Measurements from ENCODE around the gene ST3GAL3.

Gene ST3GAL3

GRCh38 chr1:43880604-43881003 lies 173.3 kb downstream of the ST3GAL3 start:
- no peak for DNase-seq

DNA sequence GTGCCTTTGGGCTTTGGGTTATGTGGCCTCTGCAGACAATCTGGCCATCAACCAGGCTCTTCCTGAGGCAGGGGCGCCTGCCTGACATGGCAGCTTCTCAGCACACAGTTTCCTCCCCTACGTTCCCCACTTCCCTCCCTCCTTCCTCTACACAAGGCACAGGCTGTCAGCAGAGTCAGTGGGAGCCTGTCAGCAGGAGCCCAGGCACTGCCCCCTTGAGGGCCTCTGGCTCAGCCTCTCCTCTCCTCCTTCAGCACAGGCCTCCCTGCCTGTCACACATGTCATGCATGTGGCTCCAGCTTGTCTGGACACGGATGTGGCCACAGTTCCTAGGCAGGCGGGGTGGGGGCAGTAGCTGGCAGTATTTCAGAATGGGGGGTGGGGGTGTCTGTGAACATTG lies 174.1 kb downstream of the ST3GAL3 start:
- peak in 1 of 2 experiments; percentile 9 for DNase-seq

- DNase-seq: no peak
Measured at GRCh38 chr1:43882763-43883162, 175.4 kb downstream of the ST3GAL3 start.

DNA sequence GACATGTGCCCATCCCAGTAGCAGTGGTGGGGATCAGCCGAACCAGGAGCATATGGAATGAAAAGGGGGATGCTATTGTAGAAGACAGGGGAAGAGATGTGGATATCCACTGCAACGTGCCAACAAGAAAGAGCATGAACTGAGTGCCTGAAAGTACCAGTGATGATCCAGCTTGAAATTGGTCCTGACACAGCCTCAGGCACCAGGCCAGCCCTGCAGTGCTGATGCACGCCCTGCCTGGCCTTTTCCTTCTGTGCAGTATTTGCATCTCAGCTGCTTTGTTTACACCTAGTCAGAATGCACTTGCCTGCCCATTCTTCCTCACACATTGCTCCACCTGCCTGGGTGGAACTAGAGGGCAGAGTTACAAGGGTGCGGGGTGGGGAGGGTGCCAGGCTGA lies 176.0 kb downstream of the ST3GAL3 start:
- DNase-seq: peak in 1 of 2 experiments; percentile 40

- no peak for DNase-seq
Measured at GRCh38 chr1:43885279-43885801, 178.0 kb downstream of the ST3GAL3 start.

GRCh38 chr1:43887748-43888147 lies 180.4 kb downstream of the ST3GAL3 start:
- no peak for DNase-seq

DNA sequence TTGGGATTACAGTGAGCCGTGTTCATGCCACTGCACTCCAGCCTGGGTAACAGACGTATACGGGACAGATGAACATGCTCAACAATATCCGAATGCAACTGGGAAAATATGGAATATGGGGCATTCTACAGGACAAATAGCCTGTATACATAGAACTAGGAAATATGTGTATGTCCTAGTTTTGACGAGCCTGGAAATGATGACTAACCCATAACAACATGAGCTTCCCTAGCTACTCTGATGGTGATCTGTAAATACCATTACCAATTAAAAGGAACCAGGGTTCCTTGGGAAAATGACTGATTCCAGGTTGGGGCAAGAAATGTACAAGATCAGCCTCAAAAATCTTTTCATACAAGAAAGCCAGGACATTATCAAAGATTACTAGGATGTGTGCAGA lies 183.5 kb downstream of the ST3GAL3 start:
- DNase-seq: no peak

DNA sequence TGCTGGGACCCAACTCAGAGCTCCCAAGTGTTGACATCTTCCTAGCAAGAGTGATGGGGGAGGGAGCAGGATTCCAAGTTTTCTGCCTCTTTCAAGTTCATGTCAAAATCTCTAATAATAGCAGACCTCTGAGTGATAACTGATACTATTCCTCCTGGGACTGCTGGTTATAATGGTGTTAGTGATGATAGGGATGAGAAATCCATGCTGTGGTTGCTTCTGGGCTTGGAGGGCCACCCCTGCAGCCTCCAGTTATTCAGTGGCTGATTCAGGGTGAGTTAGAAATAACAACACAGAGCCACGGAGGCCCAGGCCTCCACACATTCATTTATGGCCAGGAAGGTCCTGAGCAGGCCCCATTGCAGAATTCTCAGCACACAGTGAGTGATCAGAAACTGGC lies 185.7 kb downstream of the ST3GAL3 start:
- no peak for DNase-seq

DNA sequence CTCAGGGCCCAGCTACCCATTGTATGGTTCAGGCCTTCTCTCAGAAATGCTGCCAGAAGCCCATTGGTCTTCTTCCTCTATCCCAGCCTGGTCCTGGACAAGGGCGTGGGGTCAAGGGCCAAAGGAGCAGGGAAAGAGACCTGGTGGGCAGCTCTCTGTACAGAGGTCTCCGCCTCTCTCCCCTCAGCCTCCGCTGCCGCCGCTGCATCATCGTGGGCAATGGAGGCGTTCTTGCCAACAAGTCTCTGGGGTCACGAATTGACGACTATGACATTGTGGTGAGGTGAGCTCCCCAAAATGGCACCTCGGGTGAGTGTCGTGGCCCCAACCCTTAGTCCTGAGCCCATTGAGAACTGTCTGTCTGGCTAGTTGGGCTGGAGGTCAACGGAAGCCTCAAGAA lies 191.6 kb downstream of the ST3GAL3 start:
- DNase-seq: no peak

- no peak for DNase-seq
Measured at GRCh38 chr1:43900386-43900785, 193.1 kb downstream of the ST3GAL3 start.

DNA sequence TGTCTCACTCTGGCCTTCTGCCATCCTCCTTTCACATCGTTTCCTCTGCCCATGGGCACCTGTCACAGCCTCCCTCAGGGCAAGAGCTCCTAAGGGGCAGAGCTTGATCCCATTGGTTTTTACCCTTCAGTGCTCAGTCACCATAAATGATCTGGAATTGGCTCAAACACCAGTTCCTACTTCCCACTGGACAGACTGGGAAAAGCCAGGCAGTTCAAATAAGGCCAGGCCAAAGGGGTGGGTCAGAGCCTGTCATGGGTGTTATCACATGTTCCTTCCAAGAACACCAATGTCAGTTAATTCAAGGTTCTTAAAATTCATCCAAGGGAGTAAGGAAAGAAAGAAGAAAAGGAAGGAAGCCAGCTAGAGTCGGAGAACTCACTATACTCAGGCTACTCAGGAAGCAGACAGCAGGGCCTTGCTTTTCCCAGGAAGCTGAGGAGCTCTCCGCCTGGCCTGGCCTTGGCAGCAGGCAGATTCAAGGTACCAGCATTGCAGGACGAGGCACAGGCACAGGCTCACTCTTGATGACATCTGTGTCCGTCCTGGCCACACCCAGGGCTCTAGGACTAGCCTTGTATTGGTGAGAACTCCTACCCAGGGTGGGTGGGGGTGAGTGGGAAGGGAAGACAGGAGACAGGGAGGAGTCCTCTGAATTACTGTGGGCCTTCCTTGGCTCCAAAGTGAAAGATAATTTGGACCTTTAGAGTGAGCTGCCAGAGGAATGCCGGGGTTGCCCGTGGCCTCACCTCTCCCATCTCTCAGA lies 194.0 kb downstream of the ST3GAL3 start:
- DNase-seq: no peak

DNA sequence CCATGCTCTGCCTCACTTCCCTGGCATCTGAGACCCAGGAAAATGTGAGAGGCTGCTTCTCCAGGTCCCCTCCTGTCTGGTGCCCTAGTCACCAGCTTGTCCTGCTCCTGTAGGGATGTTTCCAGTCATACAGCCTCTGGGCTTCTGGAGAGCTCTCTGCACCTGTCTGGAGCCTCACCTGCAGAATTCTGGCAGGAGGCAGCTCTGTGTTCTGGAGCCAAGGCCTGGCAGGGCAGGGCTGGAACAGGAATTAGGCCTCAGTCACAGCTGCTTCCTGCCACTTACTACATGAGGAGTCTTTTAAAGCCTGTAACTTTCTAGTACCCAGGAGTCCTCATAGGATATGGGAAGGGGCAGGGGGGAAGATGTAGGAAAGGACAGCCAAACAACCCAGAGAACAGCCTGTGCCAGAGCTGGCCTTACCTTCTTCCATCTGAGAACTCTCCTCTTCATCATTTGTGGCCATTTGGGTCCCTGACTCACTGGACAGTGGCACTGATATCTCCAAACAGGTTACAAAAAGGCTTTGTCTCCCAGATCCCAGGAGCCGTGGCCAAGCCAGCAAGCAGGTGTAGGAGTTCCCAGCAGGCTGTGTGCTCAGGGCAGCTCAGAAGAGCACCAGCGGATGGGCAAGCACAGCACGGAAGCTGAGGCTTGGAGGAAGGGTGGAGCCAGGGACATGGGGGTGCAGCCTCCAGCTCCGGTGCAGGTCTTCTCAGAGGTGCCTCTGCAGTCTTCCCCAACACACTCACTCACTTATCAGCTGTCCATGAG lies 194.9 kb downstream of the ST3GAL3 start:
- no peak for DNase-seq

DNA sequence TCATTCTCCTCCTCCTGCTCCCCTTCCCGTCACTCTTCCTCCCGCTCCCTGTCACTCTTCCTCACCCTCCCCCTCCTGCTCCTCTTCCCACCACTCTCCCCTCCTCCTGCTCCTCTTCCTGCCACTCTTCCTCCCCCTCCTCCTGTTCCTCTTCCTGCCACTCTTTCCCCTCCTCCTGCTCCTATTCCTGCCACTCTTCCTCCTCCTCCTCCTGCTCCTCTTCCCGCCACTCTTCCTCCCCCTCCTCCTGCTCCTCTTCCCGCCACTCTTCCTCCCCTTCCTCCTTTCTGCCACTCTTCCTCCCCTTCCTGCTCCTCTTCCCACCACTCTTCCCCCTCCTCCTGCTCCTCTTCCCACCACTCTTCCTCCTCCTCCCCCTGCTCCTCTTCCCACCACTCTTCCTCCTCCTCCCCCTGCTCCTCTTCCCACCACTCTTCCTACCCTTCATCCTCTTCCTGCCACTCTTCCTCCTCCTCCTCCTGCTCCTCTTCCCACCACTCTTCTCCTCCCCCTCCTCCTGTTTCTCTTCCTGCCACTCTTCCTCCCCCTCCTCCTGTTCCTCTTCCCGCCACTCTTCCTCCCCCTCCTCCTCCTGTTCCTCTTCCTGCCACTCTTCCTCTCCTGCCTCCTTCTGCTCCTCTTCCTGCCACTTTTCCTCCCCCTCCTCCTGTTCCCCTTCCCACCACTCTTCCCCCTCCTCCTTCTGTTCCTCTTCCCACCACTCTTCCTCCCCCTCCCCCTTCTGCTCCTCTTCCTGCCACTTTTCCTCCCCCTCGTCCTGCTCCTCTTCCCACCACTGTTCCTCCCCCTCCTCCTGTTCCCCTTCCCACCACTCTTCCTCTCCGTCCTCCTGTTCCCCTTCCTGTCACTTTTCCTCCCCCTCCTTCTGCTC lies 197.6 kb downstream of the ST3GAL3 start:
- DNase-seq: no peak

DNA sequence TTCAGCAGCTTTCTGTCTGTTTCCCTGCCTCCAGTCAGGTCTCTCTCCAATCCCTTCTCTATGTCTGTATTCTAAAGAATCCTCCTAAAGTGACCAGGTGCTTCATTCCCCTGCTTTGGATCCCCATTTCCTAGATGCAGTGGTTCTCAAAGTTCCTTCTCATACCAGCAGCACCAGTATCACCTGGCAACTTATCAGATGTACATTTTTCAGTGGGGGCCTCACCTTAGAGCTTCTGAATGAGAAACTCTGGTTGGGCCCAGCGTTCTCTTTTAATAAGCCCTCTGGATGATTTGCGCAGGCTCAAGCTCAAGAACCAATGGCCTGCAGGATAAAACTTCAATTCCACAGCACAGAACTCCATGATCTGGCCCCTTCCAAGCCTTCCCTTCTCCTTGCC lies 200.9 kb downstream of the ST3GAL3 start:
- DNase-seq: no peak

DNA sequence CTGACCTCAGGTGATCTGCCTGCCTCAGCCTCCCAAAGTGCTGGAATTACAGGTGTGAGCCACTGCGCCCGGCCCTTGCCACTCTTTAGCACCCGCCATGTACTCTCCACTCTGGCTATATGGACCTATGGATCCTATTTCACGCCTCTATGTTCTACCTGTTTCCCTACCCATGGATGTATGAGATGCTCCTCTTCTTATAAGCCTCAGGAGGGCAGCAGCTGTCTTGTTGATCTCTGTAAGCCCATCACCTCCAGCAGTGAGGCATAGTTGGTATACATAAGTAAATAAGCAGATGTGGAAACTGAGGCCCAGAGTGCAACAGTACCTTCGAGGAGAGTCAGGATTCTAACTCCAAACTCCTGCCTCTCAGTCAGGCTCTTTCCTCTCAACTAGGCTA lies 201.5 kb downstream of the ST3GAL3 start:
- no peak for DNase-seq

- no peak for DNase-seq
Measured at GRCh38 chr1:43910343-43910742, 203.0 kb downstream of the ST3GAL3 start.

- DNase-seq: no peak
Measured at GRCh38 chr1:43912607-43913006, 205.3 kb downstream of the ST3GAL3 start.

DNA sequence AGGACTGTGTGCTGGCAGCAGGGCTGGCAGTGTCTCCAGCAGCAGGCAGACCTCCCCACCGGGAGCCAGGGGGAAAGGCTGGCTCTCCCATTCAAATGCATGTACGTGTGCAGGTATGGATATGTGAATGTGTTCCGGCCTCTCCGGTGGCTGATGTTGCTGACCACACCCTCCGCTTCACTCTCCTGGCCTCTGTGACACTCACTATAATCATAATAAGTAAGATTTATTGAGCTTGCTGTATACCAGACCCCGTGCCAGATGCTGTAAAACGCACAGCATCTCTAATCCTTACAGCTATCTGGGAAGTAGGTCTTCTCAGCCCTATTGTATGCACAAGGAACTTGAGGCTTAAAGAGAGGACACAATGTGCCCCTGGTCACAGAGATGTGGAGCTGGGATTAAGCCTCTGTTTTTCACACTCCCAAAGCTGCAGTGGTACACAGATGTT lies 205.7 kb downstream of the ST3GAL3 start:
- no peak for DNase-seq

DNA sequence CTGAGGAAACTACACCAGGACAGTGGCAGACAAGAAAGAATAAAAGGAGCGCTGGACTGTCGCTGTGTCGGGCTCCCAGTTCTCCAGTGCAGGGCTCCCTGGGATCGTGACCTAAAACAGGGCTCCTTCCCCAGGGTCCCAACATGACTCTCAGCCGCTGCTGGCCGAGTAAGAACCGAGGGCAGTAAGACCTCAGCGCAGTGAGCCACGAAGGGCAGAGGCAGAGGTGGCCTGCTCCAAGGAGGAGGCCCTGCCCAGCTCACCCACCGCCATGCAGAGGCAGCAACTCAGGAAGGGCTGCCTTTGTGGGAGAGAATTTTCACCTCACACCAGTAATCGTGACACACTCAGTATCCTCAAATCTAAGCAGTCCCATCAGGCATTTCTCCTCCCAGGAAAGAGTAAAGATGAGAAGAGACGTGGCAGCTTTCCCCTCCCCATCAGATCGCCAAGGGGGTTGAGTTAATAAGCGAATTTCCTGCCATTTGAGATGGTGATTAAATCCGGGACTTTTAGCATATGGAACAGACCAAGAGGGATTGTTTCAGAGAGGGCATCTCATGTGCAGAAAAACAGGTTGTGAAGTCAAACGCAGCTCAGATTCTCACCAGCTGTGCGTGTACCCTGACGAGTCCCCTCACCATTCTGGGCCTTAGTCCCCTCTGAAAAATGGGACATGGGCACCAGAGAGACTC lies 206.5 kb downstream of the ST3GAL3 start:
- DNase-seq: no peak

DNA sequence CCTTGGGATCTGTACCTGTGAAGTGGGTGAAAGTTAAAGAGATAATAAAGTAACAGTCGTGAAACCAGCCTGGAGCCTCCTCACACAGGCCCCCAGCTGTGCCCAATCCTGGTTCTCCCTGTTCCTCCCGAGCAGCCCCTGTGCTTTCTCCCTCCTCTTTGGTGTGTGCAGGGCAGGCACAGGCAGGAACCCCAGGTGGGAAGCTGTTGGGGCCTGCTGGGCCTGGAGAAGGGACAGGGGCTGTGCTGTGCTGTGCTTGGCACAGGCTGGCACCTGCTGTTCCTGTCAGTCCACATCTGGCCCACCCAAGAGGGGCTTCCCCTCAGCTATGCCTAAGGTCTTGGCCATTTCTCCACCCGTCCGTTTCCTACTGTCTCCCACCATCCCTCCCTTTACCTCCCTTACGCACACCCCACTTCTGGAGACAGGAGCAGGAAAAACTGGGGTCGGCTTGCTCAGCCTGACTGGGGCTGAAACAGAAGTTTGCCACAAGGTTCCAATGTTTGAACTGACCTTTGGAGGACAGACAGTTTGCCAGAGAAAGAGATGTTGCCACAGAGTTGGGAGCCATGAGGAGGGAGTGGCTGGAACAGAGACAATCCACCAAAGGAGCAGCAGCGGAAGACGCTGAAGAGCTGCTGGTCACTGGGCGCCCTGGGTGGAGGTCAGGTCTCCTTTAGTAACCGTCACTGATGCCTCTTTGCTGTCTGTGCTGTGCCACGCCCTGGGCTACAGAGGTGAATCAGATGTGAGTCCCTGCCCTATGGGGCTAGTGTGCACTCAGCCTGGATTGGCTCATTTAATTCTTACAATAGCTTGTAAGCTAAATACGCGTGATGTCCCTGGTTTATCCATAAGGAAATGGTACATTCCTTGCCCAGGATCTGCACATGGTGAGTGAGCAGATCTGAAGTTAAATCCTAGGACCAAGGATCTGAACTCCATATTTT lies 207.5 kb downstream of the ST3GAL3 start:
- no peak for DNase-seq

GRCh38 chr1:43919906-43920305 lies 212.6 kb downstream of the ST3GAL3 start:
- no peak for DNase-seq
